Left lobe of liver (tissue), 2 donors: Measurements from ENCODE around the gene UNK. TPM values are rescaled to one million over a fixed set of nuclear protein-coding genes. Genes with fewer than 3 reads are reported as not detected.
"Not testable (repeated sequence)": the region's sequence is repeated elsewhere in the genome, so short reads cannot be mapped to it uniquely, and the experiment has no call there.

Source experiments
- ATAC-seq: fragments of 200-7000 bp; cut with Tn5 transposase; one replicate; pipeline ENCODE4 v1.9.1; 2020; ENCODE audit warnings: mild to moderate bottlenecking, moderate library complexity
- DNase-seq: peaks from one replicate; pipeline ENCODE4 v3.0.0-alpha.2; 2020; ENCODE audit warnings: low spot score
- total RNA-seq: library from RNA; stranded (reverse); gene quantifications from one replicate; pipeline ENCODE4 v1.2.1, GENCODE V29; 2021
- donor health status: DM: no; HTN: no; CAD: no; lungs with moderate emphysema.
- donor health status: DM: no; HTN: yes; CAD: no.

The UNK gene
- total RNA-seq, 1 donor from 2014 or later: 7.0 TPM

- no peak for DNase-seq
- ATAC-seq: no peak
Measured at GRCh38 chr17:75846692-75847613, 62.3 kb downstream of the UNK start.

DNA sequence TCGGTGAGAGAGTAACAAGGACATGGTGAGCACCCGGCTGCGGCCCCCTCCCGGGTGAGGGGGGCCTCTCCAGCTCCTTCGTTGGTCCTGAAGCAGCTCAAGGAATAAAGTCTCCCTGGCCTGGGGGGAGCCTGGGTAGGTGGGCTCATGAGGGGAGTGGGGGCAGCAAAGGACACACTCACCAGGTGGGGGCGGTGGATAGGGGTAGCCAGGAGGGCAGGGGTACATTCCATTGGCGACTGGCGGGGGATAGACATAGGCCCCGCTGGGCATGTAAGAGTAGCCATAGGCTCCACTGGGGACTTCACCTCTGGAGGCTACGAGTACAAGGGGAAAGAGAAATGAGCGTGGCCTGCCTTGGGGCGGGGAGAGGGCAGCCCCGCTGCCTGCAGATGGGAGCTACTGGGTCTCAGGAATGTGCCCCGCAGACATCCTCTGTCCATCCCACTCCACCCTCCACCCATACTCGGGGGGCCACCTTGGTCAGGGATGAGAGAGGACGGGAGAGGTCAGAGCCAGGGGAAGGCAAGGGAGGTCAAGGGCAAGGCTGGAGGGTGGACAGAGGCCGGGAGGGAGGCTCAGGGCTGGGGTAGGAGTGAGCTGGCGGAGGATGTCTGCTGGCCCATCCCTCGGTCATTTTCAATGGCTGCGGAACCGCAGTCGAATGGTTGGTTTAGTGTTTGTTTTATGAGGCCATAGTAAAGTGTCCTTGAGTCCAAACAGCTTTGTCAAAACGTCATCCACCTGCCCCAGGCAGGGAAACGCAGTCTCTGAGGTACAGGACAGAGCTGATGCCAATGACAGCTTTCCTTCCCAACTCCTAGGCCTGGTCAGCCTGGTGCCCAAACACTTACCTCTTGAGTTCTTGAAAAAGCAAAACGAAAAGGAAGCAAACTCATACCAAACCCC, 63.3 kb downstream of the UNK start:
- ATAC-seq (no peak), DNase-seq (no peak)

GRCh38 chr17:75848523-75849278, 64.1 kb downstream of the UNK start:
- ATAC-seq: peak; percentile 6
- DNase-seq: no peak

DNA sequence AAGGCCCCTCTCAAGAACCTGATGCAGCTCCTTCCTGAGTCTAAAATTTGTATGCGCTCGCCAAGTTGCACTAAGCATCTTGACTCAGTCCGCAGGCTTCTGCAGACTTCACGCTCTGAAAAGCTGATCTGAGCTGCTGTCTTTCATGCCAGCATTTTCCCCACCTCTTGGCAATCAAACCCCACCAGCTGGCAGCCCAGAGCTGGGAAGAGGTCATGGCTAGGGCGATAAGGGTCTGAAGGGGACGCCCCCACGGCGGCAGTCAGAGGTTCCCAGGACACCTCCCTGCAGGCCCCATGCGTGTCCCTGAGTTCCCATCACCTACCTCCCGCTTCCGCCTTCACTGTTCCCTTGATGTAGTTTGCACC, 64.7 kb downstream of the UNK start:
- ATAC-seq (no peak), DNase-seq (no peak)

GRCh38 chr17:75849724-75850123, 65.1 kb downstream of the UNK start:
- DNase-seq (no peak), ATAC-seq (no peak)

DNA sequence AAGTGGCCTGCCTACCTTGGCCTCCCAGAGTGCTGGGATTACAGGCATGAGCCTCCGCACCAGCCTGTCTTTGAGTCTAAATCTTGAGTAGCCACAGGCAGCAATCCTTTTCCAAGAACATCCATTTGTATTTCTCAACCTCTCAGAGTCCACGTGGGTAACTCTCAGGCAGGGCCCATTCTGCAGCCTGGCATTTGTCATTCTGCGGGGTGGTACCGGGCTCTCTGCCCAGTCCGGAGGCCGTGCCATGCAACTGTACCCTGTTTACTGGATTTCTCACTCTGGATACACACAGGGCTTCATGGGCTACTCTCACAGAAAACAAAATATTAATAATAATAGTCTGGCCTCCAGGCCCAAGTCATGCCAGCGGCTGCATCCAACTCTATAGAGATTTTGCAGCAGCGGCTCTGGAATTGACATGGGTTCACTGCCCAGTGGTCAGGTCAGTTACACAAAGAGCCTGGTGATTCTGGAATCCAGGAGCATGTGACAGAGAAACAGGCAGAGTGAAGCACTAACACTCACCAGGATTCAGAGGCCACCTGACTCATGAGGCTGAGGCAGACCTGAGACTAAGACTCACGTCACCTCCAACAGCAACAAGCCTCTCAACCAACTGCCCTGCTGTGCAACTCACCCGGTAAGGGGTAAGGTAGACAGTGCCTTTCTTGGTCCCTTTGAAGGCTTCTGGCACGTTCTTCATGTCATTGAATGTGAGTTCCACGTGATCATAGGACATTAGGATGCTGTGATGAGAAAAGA, 66.5 kb downstream of the UNK start:
- ATAC-seq: peak; percentile 46
- peak; percentile 88 for DNase-seq

GRCh38 chr17:75851693-75851991, 67.0 kb downstream of the UNK start:
- ATAC-seq: not testable (repeated sequence)

GRCh38 chr17:75853433-75853832, 68.8 kb downstream of the UNK start:
- ATAC-seq (no peak), DNase-seq (no peak)

More at GRCh38 chr17:75851693-75851991, 67.0 kb downstream of the UNK start:
- DNase-seq: not testable (repeated sequence)

- peak; percentile 12 for ATAC-seq
- no peak for DNase-seq
Measured at GRCh38 chr17:75854101-75854748, 69.6 kb downstream of the UNK start.

- ATAC-seq: peak; percentile 2
- DNase-seq: no peak
Measured at GRCh38 chr17:75854881-75855309, 70.3 kb downstream of the UNK start.

DNA sequence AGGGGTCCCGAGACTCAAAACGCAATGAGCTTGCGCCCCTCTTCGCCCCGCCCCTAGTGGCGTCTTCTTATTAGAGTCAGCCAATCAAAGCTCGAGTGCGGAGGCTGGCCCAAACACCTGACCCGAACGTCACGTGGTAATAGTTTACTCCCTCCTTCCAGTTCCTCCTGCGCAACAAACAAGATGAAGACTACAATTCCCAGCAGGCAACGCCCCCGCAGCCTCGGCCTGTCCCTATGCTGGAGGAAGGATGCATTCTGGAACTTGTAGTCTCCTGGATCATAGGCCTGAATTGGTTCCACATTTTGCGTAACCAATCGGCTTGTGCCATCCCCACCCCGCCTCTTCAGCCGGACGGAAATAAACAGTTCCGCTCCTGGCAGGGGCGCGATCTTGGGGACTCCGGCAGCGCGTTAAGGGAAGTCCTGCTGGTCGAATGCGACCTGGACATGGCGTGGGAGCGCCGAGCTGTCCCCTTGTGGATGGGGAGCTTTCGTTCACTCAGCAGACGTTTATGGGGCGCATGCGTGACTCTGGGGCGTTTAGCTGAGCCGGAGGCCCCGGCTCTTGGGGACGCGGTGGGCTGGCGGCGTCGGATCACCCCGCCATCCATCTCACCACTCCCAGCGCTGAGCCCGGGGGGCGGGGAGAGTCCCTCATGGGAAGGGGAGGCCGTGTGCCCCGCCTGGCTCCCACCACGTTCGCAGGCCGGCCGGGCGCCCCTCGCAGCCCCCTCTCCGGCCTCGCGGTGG, 70.9 kb downstream of the UNK start, which contains the start of gene WBP2:
TSS of gene WBP2 (minus strand) at position 26 of the 752 bp plus-strand sequence. CDS start 38 bp downstream, outside the sequence.
- peak; percentile 98 for DNase-seq

GRCh38 chr17:75856062-75856756, 71.6 kb downstream of the UNK start:
- no peak for DNase-seq

More for the DNA sequence above, 70.9 kb downstream of the UNK start, which contains the start of gene WBP2:
- peak; percentile 85 for ATAC-seq

GRCh38 chr17:75859358-75859757, 74.8 kb downstream of the UNK start:
- DNase-seq, ATAC-seq: not testable (repeated sequence)

More at GRCh38 chr17:75856062-75856756, 71.6 kb downstream of the UNK start:
- ATAC-seq: peak; percentile 11

DNA sequence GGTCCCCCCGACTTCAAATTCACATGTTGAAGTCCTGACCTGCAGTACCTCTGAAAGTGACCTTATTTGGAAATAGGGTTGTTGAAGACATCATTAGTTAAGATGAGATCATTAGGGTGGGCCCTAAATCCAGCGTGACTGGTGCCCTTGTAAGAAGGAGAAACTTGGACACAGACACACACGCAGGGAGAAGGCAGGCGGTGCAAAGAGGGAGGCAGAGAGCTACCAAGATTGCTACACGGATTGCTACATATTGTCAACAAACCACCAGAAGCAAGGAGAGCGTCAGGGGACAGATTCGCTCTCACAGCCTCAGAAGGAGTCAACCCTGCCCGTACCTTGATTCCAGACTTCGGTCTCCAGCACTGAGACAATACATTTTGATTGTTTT, 77.3 kb downstream of the UNK start:
- DNase-seq: no peak
- no peak for ATAC-seq

- ATAC-seq: peak; percentile 34
- no peak for DNase-seq
Measured at GRCh38 chr17:75864448-75864871, 79.9 kb downstream of the UNK start.

DNA sequence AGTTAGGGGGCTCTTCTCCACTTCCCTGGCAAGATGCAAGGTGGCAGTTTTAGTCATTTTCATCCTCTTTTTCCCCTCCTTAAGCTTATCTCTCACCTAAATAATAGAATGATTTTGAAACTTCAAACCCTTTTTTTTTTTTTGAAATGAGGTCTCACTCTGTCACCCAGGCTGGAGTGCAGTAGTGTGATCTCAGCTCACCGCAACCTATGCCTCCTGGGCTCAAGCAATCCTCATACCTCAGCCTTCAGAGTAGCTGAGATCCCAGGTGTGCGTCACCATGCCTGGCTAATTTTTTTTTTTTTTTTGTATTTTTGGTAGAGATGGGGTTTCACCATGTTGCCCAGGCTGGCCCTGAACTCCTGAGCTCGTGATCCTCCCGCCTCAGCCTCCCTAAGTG, 80.3 kb downstream of the UNK start:
- not testable (repeated sequence) for DNase-seq, ATAC-seq

DNA sequence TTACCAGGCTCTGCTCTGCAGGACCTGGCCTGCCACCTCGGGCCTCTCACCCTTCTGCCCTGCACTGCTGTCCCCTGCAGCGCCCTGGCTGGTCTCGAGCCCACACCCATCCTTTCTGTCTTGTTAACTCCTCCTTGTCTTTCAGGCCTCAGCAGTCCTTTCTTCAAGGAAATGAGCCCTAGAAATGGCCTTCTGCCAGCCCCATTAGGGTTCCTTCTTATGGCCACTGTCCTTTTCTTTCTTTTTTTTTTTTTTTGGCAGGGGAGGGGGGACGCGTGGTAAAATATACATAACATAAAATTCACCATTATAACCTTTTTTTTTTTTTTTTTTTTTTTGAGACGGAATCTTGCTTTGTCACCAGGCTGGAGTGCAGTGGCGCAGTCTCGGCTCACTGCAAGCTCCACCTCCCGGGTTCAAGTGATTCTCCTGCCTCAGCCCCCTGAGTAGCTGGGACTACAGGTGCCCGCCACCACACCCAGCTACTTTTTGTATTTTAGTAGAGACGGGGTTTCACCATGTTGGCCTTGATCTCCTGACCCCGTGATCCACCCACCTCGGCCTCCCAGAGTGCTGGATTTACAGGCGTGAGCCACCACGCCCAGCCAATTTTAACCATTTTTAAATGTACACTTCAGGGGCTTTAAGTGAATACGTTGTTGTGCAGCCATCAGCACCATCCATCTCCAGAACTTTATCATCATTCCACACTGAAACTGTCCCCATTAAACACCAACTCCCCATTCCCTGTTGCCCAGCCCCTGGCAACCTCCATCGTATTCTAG, 81.0 kb downstream of the UNK start:
- DNase-seq, ATAC-seq: not testable (repeated sequence)
